SHP77 (cell line): Measurements from ENCODE around the gene TPM4.
A peak's percentile ranks its signal among the peaks of the same experiment; 100 is the strongest.
"Not testable (repeated sequence)": the region's sequence is repeated elsewhere in the genome, so short reads cannot be mapped to it uniquely, and the experiment has no call there.

Source experiments
- DNase-seq, 2 experiments: peaks; one replicate each; lab custom pipeline; 2025; lab: John Stamatoyannopoulos, UW

TPM4 gene

DNA sequence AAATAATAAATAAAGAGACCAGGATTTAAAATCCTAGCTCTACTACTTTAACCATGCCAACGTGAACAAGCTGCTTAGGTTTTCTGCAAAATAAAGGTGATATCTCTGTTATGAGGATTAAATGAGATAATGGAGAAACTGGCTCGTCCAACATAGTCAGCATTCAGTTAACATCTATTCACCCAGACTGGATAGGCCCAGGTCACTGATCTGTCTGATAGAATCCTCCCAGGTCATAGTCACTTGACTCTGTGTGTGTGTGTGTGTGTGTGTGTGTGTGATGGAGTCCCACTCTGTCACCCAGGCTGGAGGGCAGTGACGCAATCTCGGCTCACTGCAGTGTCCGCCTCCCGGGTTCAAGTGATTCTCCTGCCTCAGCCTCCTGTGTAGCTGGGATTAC, 22.5 kb downstream of the TPM4 start:
- no peak for DNase-seq

DNA sequence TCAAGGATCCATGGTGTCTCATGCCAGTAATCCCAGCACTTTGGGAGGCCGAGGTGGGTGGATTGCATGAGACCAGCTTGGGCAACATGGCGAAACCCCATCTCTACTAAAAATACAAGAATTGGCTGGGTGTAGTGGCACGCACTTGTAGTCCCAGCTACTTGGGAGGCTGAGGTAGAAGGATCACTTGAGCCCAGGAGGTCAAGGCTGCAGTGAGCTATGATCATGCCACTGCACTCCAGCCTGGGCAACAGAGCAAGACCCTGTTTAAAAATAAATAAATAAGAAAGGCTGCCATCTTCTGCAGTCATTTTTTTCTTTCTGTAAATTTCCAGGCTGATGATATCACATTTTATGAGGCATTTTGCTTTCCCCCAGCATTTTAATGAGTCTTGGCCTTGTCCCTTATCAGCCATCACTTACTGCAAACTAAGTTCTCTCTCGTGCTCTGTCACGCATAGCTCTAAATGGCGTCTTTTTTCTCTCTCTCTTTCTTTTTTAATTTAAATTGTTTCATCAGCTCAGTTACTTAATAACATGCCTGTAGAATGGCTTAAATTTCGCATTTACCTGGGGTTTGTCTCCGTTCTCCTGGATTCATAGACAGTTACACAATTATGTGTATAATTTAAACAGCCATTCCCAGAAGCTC, 23.1 kb downstream of the TPM4 start:
- DNase-seq: not testable (repeated sequence)

DNA sequence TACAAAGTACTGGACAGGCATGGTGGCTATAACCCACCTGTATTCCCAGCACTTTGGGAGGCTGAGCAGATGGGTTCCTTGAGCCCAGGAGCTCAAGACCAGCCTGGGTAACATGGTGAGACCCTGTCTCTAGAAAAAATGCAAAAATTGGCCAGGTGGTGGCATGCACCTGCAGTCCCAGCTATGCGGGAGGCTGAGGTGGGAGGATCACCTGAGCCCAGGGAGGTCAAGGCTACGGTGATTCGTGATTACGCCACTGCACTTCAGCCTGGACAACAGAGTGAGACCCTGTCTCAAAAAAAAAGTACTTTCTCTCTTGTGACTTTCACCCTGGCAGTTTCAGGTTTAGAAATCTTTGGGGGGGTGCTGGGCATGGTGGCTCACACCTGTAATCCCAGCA, 24.2 kb downstream of the TPM4 start:
- DNase-seq: no peak

DNA sequence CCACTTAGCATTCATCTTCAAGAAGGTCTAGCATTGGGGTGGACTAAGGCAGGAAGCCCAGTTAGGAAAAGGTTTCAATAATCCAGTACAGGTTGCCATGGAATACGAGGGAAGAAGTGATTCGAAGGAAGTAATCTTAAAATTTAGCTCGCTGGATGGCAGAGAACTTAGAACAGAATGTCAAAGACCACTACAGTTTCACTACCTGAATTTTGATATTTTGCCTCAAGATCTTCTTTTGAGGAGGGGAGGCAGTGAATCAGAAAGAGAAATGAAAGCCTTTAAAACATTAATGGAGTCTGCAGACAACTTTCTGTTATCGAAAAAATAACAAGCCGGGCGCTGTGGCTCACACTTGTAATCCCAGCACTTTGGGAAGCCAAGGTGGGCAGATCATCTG, 28.4 kb downstream of the TPM4 start:
- no peak for DNase-seq

DNA sequence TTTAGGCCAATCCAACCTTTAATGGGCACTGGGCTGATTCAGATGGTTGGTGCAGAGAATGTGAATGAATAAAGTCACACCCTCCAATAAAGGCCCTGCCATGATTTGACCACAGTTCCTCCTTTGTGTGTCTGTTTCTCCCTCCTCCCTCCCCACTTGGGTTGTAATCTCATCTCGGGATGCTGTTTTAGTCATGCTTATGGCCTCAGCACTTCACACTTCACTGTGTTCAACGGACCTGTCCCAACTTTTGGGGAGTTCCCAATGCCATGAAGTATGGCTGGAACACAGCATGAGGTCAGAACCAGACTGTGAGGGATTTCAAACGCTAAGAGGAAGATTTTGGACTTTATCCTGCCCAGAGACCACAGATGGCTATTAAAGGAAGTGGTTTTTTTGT, 29.8 kb downstream of the TPM4 start:
- DNase-seq: no peak

DNA sequence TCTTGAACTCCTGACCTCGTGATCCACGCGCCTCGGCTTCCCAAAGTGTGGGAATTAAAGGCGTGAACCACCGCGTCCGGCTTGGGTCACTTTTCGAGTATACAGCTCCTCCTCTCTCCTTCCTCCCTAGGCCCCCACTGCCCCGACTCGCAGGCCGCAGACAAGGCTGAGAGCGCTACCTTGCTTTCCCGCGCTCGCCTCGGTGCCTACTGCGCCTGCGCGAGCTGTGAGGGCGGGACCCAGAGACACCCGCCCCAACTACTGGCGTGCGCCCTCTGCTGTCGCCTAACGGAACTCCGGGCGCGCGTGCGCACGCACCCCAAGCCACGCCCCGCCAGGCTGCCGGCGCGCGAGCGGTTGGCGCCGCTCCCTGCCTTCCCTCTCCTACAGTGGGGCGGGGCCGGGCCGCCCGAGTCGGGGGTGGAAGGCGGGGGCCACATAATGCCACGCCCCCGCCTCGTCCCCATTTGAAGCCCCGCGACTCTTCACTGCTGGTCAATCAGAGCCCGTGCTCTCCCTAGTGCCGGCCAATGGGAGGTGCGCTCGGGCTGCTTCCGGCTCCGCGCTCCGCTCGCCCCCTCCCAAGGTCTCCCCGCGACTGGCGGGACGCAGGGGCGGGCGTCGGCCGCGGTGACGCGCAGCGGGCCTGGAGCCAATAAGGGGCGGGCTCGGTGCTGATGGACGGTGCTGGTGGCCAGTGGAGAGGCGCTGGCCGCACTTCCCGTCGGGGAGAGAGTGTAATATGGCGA, 35.0 kb downstream of the TPM4 start, which contains the start of gene RAB8A:
Gene RAB8A, plus strand, starts transcription at position 730 of the 749 bp plus-strand sequence. Its CDS starts 13 bp downstream, at position 743.
- peak; percentile 98 to 99 for DNase-seq

DNA sequence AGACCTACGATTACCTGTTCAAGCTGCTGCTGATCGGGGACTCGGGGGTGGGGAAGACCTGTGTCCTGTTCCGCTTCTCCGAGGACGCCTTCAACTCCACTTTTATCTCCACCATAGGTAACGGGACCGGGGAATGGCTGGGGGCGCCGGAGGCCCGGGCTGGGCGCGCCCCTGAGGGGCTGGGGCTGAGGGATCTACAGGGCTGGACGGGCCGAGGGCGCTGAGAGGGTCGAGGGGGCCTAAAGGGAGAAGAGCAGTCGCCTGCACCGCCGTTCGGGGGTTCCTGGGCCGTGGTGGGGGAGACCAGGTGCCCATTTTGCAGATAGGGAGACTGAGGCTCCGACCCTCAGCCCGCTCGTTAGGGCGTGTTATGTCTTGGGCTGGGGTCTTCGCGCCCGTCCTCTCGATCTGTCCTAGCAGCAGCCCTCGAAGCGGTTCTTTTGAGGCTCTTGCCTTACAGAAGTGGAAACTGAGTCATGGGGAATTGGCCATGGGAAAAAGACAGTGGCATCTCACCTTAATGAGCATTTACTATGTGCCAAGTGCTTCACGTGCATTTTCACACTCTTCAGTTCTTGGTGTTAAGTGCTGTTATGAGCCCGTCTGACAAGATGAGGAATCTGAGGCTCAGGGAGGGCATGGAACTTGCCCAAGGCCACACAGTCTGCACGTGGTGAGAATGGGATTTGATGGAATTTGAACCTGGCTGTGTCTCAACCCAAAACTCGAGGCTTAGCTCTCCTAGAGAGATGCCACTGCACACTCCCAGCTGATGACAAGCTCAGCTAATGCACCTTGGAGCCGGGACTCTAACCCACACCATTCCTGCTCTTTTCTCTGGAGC, 35.8 kb downstream of the TPM4 start:
- no peak for DNase-seq

DNA sequence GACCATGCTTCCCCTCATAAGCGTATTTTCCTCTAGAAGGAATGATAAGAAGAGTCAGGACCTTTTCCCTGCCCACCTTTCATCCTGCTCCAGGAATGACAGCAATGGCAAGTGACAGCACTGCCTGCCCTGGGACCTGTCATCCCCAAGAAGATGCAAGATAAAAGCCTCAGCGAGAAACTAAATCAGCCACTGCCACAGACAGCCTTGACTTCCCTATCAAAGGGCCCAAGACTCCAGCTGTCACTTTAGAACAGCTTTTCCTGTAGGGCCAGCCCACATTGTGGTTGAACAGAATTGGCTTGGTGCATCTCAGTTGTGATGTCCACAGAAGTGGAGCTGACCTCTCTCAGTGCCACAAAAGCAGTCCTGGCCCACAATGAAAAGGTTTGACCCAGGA, 36.5 kb downstream of the TPM4 start:
- no peak for DNase-seq

DNA sequence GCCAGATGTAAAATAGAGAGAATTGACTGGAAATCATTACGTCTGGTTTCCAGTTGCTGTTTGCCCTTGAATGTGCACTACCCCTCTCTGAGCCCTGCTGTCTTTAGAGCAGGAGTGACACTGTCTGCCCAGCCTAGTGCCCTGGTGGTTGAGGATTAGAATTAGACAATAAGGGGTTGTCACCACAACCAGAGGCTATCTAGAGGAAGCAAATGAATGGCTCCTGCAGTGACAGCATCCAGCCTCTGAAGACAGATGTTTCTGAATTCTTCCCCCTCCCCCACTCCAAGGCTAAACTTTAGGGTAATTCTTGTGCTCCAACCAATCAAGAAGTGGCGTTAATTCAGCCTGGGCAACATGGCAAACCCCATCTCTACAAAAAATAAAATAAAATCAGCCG, 37.4 kb downstream of the TPM4 start:
- no peak for DNase-seq

DNA sequence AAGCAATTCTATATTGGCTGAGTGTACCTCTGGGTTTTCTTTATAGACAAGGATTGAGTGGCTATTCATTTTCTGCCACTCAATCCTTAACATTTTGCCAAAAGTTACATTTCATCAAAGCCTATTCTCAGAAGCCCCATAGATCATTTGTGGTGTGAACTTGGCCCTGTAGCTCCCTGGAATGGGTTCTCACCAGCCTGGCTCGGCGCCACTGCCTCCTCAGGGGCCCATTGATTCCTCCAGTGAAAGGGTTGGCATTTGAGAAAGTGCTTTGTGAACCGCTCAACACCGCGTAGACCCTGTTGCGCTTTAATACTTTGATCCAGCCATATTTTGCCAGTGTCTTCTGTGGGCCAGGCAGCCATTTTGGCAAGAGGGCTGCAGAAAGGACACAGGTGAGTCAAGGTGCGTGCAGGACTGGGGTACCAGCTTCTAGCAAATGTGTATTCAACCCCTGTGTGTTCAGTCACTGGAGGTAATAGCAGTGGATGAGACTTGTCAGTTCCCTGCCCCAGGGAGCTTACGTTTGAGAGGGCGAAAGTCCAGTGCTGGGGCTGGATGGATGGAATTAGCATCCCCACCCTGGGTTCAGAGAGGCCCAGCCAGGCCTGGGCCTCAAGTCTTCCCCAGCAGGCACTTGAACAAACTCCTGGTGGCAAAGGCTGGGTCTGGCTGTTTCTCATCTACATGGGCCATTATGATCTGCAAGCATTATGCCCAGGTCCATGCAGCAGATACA, 39.2 kb downstream of the TPM4 start:
- DNase-seq: no peak

DNA sequence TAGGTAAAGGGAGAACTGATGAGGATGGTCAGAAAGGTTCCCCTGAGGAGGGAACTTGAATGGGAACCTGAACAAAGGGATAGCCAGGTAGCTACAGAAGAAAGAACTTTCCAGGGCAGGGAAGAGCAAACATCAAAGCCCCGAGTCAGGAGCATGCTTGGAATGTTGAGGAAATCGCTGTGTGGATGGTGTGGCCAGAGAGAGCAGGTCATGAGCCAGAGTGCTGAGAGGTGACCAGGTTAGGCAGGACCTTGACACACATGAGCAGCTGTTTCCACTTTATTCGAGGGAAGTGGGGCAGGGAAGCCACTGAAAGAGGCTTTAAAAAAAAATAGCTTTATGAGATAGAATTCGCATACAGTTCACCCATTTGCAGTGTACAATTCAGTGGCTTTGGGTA, 39.8 kb downstream of the TPM4 start:
- DNase-seq: no peak

DNA sequence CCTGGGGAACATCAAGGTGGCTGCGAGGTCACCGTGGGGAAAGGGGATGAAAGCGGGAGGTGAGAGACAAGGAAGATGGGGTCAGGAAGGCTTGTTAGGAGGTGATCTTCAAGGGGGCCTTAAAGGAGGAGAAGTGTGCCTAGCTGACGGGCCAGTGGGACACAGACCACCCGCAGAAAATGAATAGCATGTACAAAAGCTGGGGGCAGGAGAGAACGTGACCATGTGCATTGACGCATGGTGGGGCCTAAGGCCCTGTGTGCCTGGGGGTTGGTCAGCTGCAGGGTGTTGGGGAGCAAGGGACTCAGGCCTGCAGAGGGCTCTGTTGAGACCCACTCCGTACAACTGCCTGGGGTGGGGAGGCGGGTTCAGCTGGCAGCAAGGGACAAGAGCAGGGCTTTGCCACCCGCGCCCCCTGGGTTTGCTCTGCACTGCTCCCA, 41.3 kb downstream of the TPM4 start:
- no peak for DNase-seq

DNA sequence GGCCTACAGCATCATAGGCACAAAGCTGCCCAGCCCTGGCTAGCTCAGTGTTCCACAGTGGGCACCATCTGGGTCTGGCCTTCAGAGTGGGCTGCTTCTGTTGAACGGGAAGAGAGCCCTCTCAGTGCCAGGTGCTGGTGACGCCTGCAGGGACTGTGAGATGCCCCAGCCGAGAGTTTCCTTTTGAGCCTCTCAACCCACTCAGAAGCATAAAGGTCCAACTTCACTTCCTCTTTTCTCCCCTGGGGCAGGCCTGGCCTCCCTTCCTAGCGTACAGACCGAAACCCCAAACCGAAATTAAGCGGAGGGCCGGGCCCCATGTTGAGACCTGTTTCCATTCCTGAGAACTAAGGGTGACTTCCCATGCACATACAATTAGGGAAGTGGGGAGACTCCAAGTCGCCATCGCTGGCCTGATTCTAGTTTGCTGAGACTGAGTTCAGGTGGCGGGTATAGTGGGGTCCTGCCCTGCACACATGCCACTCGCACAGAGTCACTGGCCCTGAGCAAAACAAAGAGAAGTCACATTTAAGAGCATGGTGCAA, 42.3 kb downstream of the TPM4 start:
- no peak for DNase-seq

DNA sequence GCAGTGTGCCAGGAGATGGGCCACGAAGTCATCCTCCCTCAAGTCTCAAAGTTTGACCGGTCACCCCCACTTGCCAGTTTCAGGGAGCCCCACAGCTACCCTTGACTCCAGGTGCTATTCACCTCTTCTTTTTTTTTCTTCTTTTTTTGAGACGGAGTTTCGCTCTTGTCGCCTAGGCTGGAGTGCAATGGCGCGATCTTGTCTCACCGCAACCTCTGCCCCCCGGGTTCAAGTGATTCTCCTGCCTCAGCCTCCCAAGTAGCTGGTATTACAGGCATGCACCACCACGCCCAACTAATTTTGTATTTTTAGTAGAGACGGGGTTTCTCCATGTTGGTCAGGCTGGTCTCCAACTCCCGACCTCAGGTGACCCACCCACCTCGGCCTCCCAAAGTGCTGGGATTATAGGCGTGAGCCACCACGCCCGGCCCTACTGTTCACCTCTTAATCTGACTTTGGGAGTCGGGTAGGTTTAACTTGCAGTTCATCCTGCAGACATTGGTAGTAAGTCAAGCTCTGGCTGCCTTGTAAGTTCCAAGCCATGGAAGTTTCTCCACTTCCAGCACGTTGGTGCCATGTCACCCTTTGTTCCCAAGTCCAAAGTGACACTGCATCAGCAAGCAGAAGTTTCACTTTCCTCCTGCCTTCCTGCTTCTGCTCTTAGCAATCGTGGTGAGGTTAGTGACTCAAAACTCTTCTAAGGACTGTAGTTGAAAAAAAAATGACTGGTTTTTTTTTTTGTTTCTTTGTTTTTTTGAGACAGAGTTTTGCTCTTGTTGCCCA, 43.0 kb downstream of the TPM4 start:
- not testable (repeated sequence) for DNase-seq

DNA sequence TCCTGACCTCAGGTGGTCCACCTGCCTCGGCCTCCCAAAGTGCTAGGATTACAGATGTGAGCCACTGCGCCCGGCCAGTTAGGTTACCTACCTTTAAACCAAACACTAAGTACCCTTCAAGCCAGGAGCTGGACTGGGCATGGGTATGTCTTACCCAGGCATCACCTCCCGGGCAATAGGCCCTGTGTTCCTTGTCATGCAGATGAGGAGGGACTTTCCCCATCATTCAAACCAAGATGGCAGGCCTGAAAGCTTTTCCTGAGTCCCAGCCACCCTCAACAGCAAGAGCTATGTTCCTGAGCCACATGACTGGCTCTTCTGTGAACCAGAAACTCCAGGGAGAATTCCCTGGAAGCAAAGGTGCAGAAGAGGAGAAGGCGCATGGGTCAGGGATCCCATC, 44.8 kb downstream of the TPM4 start:
- no peak for DNase-seq

DNA sequence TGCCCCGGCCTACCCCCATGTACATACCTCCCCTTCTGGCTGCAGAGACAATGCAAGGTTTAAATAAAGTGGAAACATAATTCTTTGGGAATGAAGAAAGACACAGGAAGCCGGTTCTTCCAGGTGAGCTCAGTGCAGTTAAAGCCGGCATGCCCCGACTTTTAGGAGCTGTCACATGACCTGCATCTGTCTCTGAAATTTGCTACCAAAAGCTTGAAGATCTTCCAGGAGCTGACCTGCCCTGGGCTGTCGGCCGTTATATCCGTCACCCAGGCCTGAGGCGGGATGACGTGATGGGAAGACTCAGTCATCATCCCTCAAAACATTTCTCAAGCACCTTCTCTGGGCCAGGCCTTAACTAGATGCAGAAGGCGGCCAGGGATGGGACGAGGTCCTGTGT, 45.7 kb downstream of the TPM4 start:
- no peak for DNase-seq

DNA sequence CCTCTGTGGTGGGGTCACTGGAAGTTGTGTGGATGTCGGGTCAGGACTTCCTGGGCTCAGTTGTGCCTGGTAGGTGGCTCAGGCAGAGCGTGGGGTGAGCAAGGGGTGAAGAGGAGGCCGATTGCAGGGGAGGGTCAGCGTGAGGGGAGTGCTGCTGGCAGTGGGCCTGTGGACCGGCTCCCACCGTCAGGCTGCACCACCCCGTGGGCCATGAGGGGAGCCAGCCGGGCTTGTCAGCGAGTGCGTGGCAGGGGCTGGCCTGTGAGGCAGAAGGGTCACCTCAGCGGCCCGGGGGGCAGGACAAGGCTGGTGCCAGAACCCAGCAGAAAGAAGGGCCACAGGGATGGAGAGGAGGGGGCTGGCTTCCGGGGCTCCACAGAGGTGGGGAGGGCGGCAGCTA, 48.7 kb downstream of the TPM4 start:
- no peak for DNase-seq

DNA sequence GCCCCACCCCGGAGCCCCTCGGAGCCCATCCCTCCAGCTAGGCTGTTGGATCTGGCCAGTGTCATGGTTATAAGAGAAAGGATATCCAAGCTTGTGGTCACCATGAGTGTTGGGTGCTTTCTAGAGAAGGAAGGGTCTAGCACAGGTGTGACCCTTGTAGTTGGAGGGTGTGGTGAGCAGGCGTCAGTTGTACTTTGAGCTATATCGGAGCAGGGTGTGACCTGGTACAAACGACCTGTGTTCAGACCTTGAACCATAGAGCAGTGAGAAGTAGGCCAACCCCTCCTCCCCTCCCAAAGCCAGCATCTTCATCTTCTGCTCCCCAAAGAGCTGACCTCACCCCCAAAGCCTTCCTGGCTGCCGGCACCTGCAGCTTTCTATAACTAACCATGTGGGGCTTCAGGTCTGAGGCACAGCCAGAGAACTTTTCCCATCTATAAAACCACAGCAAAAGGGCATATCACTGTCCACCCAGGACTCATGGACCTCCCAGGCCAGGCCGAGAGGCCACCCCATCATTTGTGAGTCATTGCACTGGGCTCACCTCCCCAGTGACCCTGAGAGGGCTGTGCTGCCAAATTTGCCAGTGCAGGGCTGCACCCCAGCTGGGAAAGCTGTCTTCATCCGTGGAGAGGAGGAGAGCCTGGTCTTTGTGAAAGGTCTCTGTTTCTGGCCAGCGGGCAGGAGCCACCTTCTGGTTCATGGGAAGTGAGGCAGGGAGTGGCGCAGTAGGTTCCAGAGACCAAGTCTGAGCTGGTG, 49.6 kb downstream of the TPM4 start:
- DNase-seq: no peak

DNA sequence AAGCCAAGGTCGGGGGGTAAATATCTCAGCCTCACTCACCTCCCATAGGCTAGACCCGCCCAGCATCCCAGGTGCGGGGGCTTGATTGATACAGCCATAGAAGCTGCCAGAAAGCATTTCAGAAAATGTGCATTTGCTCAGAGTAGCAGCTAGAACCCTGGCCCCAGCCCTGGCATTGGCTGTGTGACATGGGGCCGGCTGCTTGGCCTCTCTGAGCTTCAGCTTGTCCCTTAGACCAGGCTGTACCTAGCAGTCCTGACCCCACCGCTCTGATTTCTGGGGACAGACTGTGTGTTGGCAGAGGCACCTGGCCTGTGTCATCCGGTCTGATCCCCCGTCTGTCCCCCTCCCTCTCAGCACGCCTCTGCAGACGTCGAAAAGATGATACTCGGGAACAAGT, 50.8 kb downstream of the TPM4 start:
- no peak for DNase-seq

DNA sequence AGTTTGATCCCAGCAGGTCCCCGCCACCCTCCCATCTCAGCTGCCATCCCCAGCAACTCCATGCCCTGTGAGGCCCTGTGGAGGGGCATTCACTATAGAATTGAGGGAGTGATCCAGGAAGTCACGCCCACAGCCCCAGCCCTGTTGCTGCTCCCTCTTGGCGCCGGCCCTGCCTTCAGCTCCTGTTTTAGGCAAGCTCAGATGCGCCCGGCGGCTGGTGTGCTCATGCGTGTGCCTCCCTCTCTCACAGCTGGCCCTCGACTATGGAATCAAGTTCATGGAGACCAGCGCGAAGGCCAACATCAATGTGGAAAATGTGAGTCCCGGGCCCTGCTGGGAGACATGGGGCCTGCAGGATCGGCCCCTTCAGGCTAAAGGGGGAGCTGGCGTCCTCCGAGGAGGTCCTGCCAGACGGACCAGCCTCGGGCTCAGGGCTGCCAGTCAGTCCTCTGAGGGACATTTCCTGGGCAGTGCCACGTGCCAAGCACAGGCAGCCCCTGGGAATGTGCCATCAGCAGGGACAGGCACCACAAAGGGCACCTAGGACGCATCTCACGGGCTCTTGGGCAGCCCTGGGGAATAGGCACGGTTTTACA, 51.6 kb downstream of the TPM4 start:
- DNase-seq: no peak
